Adrenal gland (tissue), 19 donors: ENCODE measurements around the gene KCNK16. TPM values are rescaled to one million over a fixed set of nuclear protein-coding genes. Genes with fewer than 3 reads are reported as not detected.

Source experiments
- DNase-seq, 7 donors: peaks; one replicate each; pipeline ENCODE4 v3.0.0-alpha.2; 2019 to 2020
- H3K27ac ChIP-seq, 5 donors: fragments of 200-600 bp; sonication (generic) in 4 of 5; 1 replicate in 3 of 5; 2 replicates in 2 of 5; pipeline versions ENCODE4 v1.5.1 to v1.8.0; 2016 to 2020; ENCODE audit warnings: mild to moderate bottlenecking in 1 of 5
- H3K27me3 ChIP-seq: fragments of 200-600 bp; 2 replicates; pipeline ENCODE4 v1.8.0; 2021
- H3K36me3 ChIP-seq, 2 donors: fragments of 200-600 bp; replicated peaks in 1 of 2; 1 replicate in 1 of 2; 2 replicates in 1 of 2; pipeline versions ENCODE4 v1.5.1 to v1.8.0; 2018 to 2022
- H3K4me1 ChIP-seq, 2 donors: fragments of 200-600 bp; replicated peaks in 1 of 2; 1 replicate in 1 of 2; 2 replicates in 1 of 2; pipeline versions ENCODE4 v1.5.1 to v1.8.0; 2018 to 2021
- H3K4me3 ChIP-seq, 4 donors: fragments of 200-600 bp; sonication (generic) in 3 of 4; one replicate each; pipeline ENCODE4 v1.5.1; 2016 to 2018
- H3K9me3 ChIP-seq, 3 donors: fragments of 200-600 bp; sonication (generic) in 1 of 3; replicated peaks in 1 of 3; 1 replicate in 2 of 3; 2 replicates in 1 of 3; pipeline versions ENCODE4 v1.5.1 to v1.8.0; 2016 to 2021
- CTCF ChIP-seq, 6 experiments: fragments of 450-650 bp in 4 of 6; fragments of 200-600 bp in 2 of 6; sonication (generic) in 1 of 6; IDR thresholded peaks; 1 replicate in 5 of 6; 2 replicates in 1 of 6; pipeline versions ENCODE4 v1.5.1 to v1.8.0; 2016 to 2021; ENCODE audit warnings: antibody characterized with exemption in 6 of 6, mild to moderate bottlenecking in 2 of 6, moderate library complexity in 1 of 6
- POLR2A ChIP-seq, 2 donors: fragments of 450-650 bp; IDR thresholded peaks; one replicate each; pipeline ENCODE4 v1.6.1; 2017; ENCODE audit warnings: antibody characterized with exemption in 2 of 2, mild to moderate bottlenecking in 2 of 2, moderate library complexity in 1 of 2
- WGBS, 4 donors: extraction: QIAGEN DNeasy Blood & Tissue Kit in 2 of 4; methylation state at CpG; one replicate each; pipeline versions ENCODE4 v1.1.5 to v1.1.7; 2013 to 2017; 5-methylcytosine and 5-hydroxymethylcytosine counted together
- intact Hi-C, 2 donors: fragments of 100-400 bp; cut with DNase I; formaldehyde crosslinking; loops; one replicate each; pipeline versions ENCODE4 v1.14.1 to v1.15.0; 2022 to 2023
- long read RNA-seq, 10 donors: library from polyadenylated mRNA in 3 of 10; unstranded in 2 of 10; stranded (forward) in 1 of 10; transcript quantifications; one replicate each; pipeline ENCODE4 v2.0.0 and lab custom pipeline, GENCODE V29; 2021 to 2026
- polyA plus RNA-seq, 3 donors: library from polyadenylated mRNA; stranded (reverse); fragments of 200-250 nt in 2 of 3; fragments of 350-450 nt in 1 of 3; fragmentation: Illumina TruSeq in 1 of 3; extraction: RNeasy Lipid Tissue Mini Kit (QIAGEN cat#74804) in 1 of 3; gene quantifications; one replicate each; pipeline ENCODE4 v1.2.3, GENCODE V29; 2013 to 2014
- total RNA-seq, 9 donors: library from RNA; depleted of rRNA in 4 of 9; stranded (reverse); fragments of >200 nt in 4 of 9; fragments of 120-200 nt in 1 of 9; fragmentation: NEBNext Ultra II Directional in 1 of 9; extraction: Animal tissue kit (Norgen Biotek cat#: 25700) in 1 of 9; gene quantifications; one replicate each; pipeline versions ENCODE4 v1.1.0 to v1.2.4, GENCODE V29; 2013 to 2023
- donor health status: healthy with polysubstance abuse.
- donor health status: Bipolar disorder and iron deficiency.
- donor health status: DM: yes; HTN: yes; CAD: no.
- donor health status: DM: no; HTN: no; CAD: no.
- donor health status: DM: no; HTN: no; CAD: no.
- donor health status: DM: yes; HTN: yes; CAD: no.

The KCNK16 gene
- not detected for total RNA-seq
- polyA plus RNA-seq, result not detected
- long read RNA-seq, donor 1, result 0 reads
- long read RNA-seq, donor 2, result 0 reads
- long read RNA-seq, donor 3, result 0 reads
- long read RNA-seq, donor 4, result 0 reads
- long read RNA-seq, donor 5, result 0 reads
- long read RNA-seq, donor 6, result 0 reads
- long read RNA-seq, donor 7, result 0 reads
- long read RNA-seq, donor 8, result 0 reads
- long read RNA-seq, donor 9, result 0 reads
- long read RNA-seq, donor 10, result 0 reads

GRCh38 chr6:39322306-39322850, at the start of gene KCNK16:
Gene KCNK16, minus strand, starts transcription at chr6:39322702. Its CDS starts 162 bp downstream, at chr6:39322540.
- 80 to 97% (median 84%) methylated on average over 6 to 11 of the region's 11 CpGs for WGBS, 4 donors
- TF ChIP-seq CTCF (IDR thresholded peaks at IDR 0.05) (no peak), POLR2A (IDR thresholded peaks at IDR 0.05) (no peak)
- Histone ChIP-seq H3K27me3 (no peaks in the 10 kb centered on the region), H3K4me3 (no peak within 1 kb of the TSS), H3K36me3 (no peaks in the 10 kb centered on the region), H3K4me1 (no peaks in the 10 kb centered on the region), H3K27ac (no peak within 1 kb of the TSS), H3K9me3 (no peaks in the 10 kb centered on the region)
- intact Hi-C loops, result no loop called here
- DNase-seq, result no peak

- Histone ChIP-seq H3K9me3 (no peaks in the 10 kb centered on the region), H3K4me1 (peaks cover 9 to 11% of the 10 kb centered on the region in 2 donors), H3K27me3 (no peaks in the 10 kb centered on the region), H3K36me3 (no peaks in the 10 kb centered on the region), H3K4me3 (no peak overlapping the region), H3K27ac (no peak overlapping the region)
- no peak for TF ChIP-seq POLR2A (IDR thresholded peaks at IDR 0.05)
- no peak for TF ChIP-seq CTCF (IDR thresholded peaks at IDR 0.05)
- intact Hi-C loops, result loop anchor here in 1 of 2 donors (10.0 kb wide), 1 partner anchor 934 kb away; no protein-coding TSS in a partner anchor
- WGBS, 4 donors, result 72 to 84% (median 74%) methylated on average over 3 of the region's 3 CpGs
- DNase-seq, result no peak
Observed at GRCh38 chr6:39370390-39370789, 47.9 kb upstream of the KCNK16 start.

- 11 to 49% (median 45%) methylated on average over 1 of the region's 1 CpG for WGBS, 4 donors
- Histone ChIP-seq H3K4me1 (peaks cover 9 to 11% of the 10 kb centered on the region in 2 donors), H3K27me3 (no peaks in the 10 kb centered on the region), H3K9me3 (no peaks in the 10 kb centered on the region), H3K4me3 (no peak overlapping the region), H3K36me3 (no peaks in the 10 kb centered on the region), H3K27ac (no peak overlapping the region)
- TF ChIP-seq CTCF (IDR thresholded peaks at IDR 0.05) (peak in 1 of 6 experiments; percentile 18), POLR2A (IDR thresholded peaks at IDR 0.05) (no peak)
- DNase-seq, result no peak
- intact Hi-C loops, result loop anchor here (10.0 kb wide), 2 partner anchors 515 to 935 kb away; no protein-coding TSS in a partner anchor
Observed at GRCh38 chr6:39369987-39370386, 47.5 kb upstream of the KCNK16 start.

GRCh38 chr6:39367700-39368099, 45.2 kb upstream of the KCNK16 start:
- intact Hi-C loops, result loop anchor here in 1 of 2 donors (10.0 kb wide), 1 partner anchor 517 kb away; no protein-coding TSS in a partner anchor
- 79 to 94% (median 82%) methylated on average over 3 of the region's 3 CpGs for WGBS, 4 donors

More at GRCh38 chr6:39367700-39368099, 45.2 kb upstream of the KCNK16 start:
- Histone ChIP-seq H3K9me3 (no peaks in the 10 kb centered on the region), H3K27me3 (no peaks in the 10 kb centered on the region), H3K4me3 (no peak overlapping the region), H3K36me3 (no peaks in the 10 kb centered on the region), H3K4me1 (peaks cover 9 to 11% of the 10 kb centered on the region in 2 donors), H3K27ac (peak overlapping the region in 3 of 5 donors; percentile 12 to 82 (median 54))
- TF ChIP-seq POLR2A (IDR thresholded peaks at IDR 0.05), result no peak
- no peak for TF ChIP-seq CTCF (IDR thresholded peaks at IDR 0.05)
- DNase-seq, result peak in 1 of 7 donors; percentile 5
